SW480 (cell line): ENCODE data around the gene DNER.
"Not testable (repeated sequence)": the region's sequence is repeated elsewhere in the genome, so short reads cannot be mapped to it uniquely, and the experiment has no call there.

Experiments used
- DNase-seq: peaks from one replicate; pipeline ENCODE4 v3.0.0-alpha.2; 2016; ENCODE audit warnings: low spot score

Gene DNER

GRCh38 chr2:229714080-229714735 is at the start of gene DNER:
Gene DNER, minus strand, starts transcription at chr2:229714555. Its CDS starts 132 bp downstream, at chr2:229714423.
- peak; percentile 8 for DNase-seq

GRCh38 chr2:229761663-229762062 is 47.3 kb upstream of the DNER start:
- DNase-seq: no peak

GRCh38 chr2:229757462-229757861 is 43.1 kb upstream of the DNER start:
- not testable (repeated sequence) for DNase-seq

GRCh38 chr2:229752970-229753729 is 38.8 kb upstream of the DNER start:
- DNase-seq: no peak

GRCh38 chr2:229749779-229750178 is 35.4 kb upstream of the DNER start:
- DNase-seq: no peak

- no peak for DNase-seq
Measured at GRCh38 chr2:229748950-229749349, 34.6 kb upstream of the DNER start.

GRCh38 chr2:229742691-229743090 is 28.3 kb upstream of the DNER start:
- DNase-seq: not testable (repeated sequence)

- no peak for DNase-seq
Measured at GRCh38 chr2:229740279-229740678, 25.9 kb upstream of the DNER start.

GRCh38 chr2:229738024-229738625 is 23.8 kb upstream of the DNER start:
- DNase-seq: no peak

- no peak for DNase-seq
Measured at GRCh38 chr2:229734410-229734809, 20.1 kb upstream of the DNER start.

GRCh38 chr2:229733611-229734245 is 19.4 kb upstream of the DNER start:
- no peak for DNase-seq

GRCh38 chr2:229732897-229733296 is 18.5 kb upstream of the DNER start:
- no peak for DNase-seq

- DNase-seq: no peak
Measured at GRCh38 chr2:229731916-229732315, 17.6 kb upstream of the DNER start.

GRCh38 chr2:229731363-229731762 is 17.0 kb upstream of the DNER start:
- DNase-seq: no peak

GRCh38 chr2:229728370-229728769 is 14.0 kb upstream of the DNER start:
- no peak for DNase-seq

- DNase-seq: no peak
Measured at GRCh38 chr2:229726643-229727042, 12.3 kb upstream of the DNER start.

GRCh38 chr2:229725716-229726574 is 11.6 kb upstream of the DNER start:
- peak; percentile 12 for DNase-seq

- DNase-seq: not testable (repeated sequence)
Measured at GRCh38 chr2:229723192-229723591, 8.8 kb upstream of the DNER start.

- DNase-seq: peak; percentile 2
Measured at GRCh38 chr2:229719926-229720647, 5.7 kb upstream of the DNER start.

- no peak for DNase-seq
Measured at GRCh38 chr2:229718057-229718456, 3.7 kb upstream of the DNER start.

- DNase-seq: peak; percentile 53
Measured at GRCh38 chr2:229715895-229716507, 1.6 kb upstream of the DNER start.
